ENCODE results near the gene ANKRD22.

- TF ChIP-seq CTCF (IDR thresholded peaks at IDR 0.05 in 2 of 3, conservative IDR thresholded peaks at IDR 0.05 in 1 of 3; ENCODE audit: control insufficient read depth in 2 of 3, extremely low read depth in 1 of 3, insufficient read depth in 1 of 3, low read depth in 3 of 3, low read length in 3 of 3): no peak
- no peak for TF ChIP-seq CBFB (IDR thresholded peaks at IDR 0.05; ENCODE audit: low read depth)
- no peak for TF ChIP-seq EGR1 (IDR thresholded peaks at IDR 0.05; ENCODE audit: borderline replicate concordance in 1 of 2, low read depth in 2 of 2, low read length in 2 of 2)
- no peak for TF ChIP-seq ELK1 (IDR thresholded peaks at IDR 0.05; ENCODE audit: low read depth, low read length)
- no peak for TF ChIP-seq POLR2AphosphoS2 (IDR thresholded peaks at IDR 0.05; ENCODE audit: low read depth, low read length)
- no peak for TF ChIP-seq POU2F2 (IDR thresholded peaks at IDR 0.05; ENCODE audit: borderline replicate concordance, low read depth, low read length)
- no peak for TF ChIP-seq PAX8 (IDR thresholded peaks at IDR 0.05)
- TF ChIP-seq LARP7 (IDR thresholded peaks at IDR 0.05): no peak
- no peak for TF ChIP-seq EZH2 (IDR thresholded peaks at IDR 0.05; ENCODE audit: borderline replicate concordance, control insufficient read depth, low read depth, low read length)
- TF ChIP-seq CBX5 (IDR thresholded peaks at IDR 0.05; ENCODE audit: low read depth): no peak
Observed at GRCh38 chr10:88848499-88848898, 3.1 kb downstream of the ANKRD22 start.

Data from GM12878 (cell line).